KOPT-K1 (cell line): ENCODE measurements around the gene ZNF491.
A peak's percentile ranks its signal among the peaks of the same experiment; 100 is the strongest.
"Not testable (repeated sequence)": the region's sequence is repeated elsewhere in the genome, so short reads cannot be mapped to it uniquely, and the experiment has no call there.

Source experiments
- H3K27ac ChIP-seq: fragments of 200-600 bp; sonication (generic); 2 replicates; pipeline ENCODE4 v1.5.1; 2016; ENCODE audit warnings: antibody characterized with exemption, mild to moderate bottlenecking, low read depth, low read length; ENCODE audit not compliant: poor library complexity, severe bottlenecking
- H3K36me3 ChIP-seq: fragments of 200-600 bp; sonication (generic); 2 replicates; pipeline ENCODE4 v1.5.1; 2017; ENCODE audit warnings: antibody characterized with exemption, mild to moderate bottlenecking, low read length, moderate library complexity; ENCODE audit not compliant: insufficient read depth
- H3K9me3 ChIP-seq: fragments of 200-600 bp; sonication (generic); 2 replicates; pipeline ENCODE4 v1.5.1; 2017; ENCODE audit warnings: antibody characterized with exemption, low read length, mild to moderate bottlenecking; ENCODE audit not compliant: insufficient read depth, poor library complexity, severe bottlenecking

Gene ZNF491

GRCh38 chr19:11833541-11833940 is 35.2 kb downstream of the ZNF491 start:
- H3K36me3 ChIP-seq: peaks cover 65% of the 10 kb centered on the region
- no peak overlapping the region for H3K27ac ChIP-seq
- peaks cover 70% of the 10 kb centered on the region for H3K9me3 ChIP-seq

GRCh38 chr19:11835626-11836066 is 37.3 kb downstream of the ZNF491 start:
- not testable (repeated sequence) for H3K27ac ChIP-seq
- H3K36me3 ChIP-seq: peaks cover 47% of the 10 kb centered on the region

GRCh38 chr19:11843722-11844121 is 45.4 kb downstream of the ZNF491 start:
- peaks cover 3% of the 10 kb centered on the region for H3K9me3 ChIP-seq
- no peak overlapping the region for H3K27ac ChIP-seq

More at GRCh38 chr19:11835626-11836066, 37.3 kb downstream of the ZNF491 start:
- peaks cover 51% of the 10 kb centered on the region for H3K9me3 ChIP-seq

GRCh38 chr19:11847615-11848014 is 49.3 kb downstream of the ZNF491 start:
- Histone ChIP-seq H3K36me3 (peaks cover 29% of the 10 kb centered on the region), H3K9me3 (peaks cover 27% of the 10 kb centered on the region)
- H3K27ac ChIP-seq: not testable (repeated sequence)

More at GRCh38 chr19:11843722-11844121, 45.4 kb downstream of the ZNF491 start:
- no peaks in the 10 kb centered on the region for H3K36me3 ChIP-seq

GRCh38 chr19:11848200-11848593 is 49.9 kb downstream of the ZNF491 start:
- Histone ChIP-seq H3K9me3 (peaks cover 33% of the 10 kb centered on the region), H3K27ac (peak overlapping the region; percentile 83), H3K36me3 (peaks cover 34% of the 10 kb centered on the region)

- Histone ChIP-seq H3K27ac (peak within 1 kb of the TSS; percentile 83), H3K36me3 (peaks cover 41% of the 10 kb centered on the region), H3K9me3 (peaks cover 39% of the 10 kb centered on the region)
Observed at GRCh38 chr19:11848594-11849469, 50.5 kb downstream of the ZNF491 start, which contains the start of gene ZNF439. ZNF439 (plus strand) TSS chr19:11848726; CDS start chr19:11848868, 142 bp downstream.

- Histone ChIP-seq H3K9me3 (peaks cover 54% of the 10 kb centered on the region), H3K36me3 (peaks cover 55% of the 10 kb centered on the region)
Observed at GRCh38 chr19:11850289-11850688, 52.0 kb downstream of the ZNF491 start.

GRCh38 chr19:11853358-11853757 is 55.0 kb downstream of the ZNF491 start:
- H3K9me3 ChIP-seq: peaks cover 81% of the 10 kb centered on the region
- H3K27ac ChIP-seq: no peak overlapping the region
- H3K36me3 ChIP-seq: peaks cover 85% of the 10 kb centered on the region

More at GRCh38 chr19:11850289-11850688, 52.0 kb downstream of the ZNF491 start:
- not testable (repeated sequence) for H3K27ac ChIP-seq

GRCh38 chr19:11856596-11857250 is 58.4 kb downstream of the ZNF491 start:
- Histone ChIP-seq H3K36me3 (peaks cover 99% of the 10 kb centered on the region), H3K9me3 (peaks cover 100% of the 10 kb centered on the region), H3K27ac (no peak overlapping the region)
